Stimulated activated CD8-positive, alpha-beta memory T cell treated with anti-CD3 and anti-CD28 coated beads, Interleukin-15, amount 100 ng/mL, for 24 hours (primary cell): ENCODE data around the gene SLC24A3.

ENCODE experiments used
- DNase-seq: peaks from one replicate; pipeline ENCODE4 v3.0.0-alpha.2; 2020; ENCODE audit warnings: low read depth

The SLC24A3 gene

DNA sequence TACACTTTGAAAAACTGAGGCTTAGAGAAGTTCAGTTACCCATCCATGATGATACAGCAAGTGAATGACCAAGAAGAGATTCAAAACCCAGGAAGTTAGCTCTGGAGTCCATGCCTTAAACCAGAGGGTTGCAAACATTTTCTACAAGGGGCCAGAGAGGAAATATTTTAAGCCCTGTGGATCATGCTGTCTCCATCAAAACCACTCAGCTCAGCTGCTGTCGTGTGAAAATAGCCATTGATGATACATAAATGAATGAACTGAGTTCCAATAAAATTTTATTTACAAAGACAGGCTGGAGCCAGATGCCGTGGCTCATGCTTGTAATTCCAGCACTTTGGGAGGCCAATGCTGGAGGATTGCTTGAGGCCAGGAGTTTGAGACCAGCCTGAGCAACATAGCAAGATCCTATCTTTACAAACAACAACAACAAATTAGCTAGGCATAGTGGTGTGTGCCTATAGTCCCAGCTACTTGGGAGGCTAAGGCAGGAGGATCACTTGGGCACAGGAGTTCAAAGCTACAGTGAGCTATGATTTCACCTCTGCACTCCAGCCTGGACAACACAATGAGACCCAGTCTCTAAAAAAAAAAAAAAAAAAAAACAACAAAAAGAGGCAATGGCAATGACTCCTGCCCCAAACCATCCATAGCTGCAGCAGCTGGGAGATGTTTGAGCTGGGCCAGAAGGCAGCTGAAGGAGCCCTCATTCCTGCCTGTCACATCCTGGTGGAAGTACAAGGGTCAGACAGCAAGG, 501.6 kb downstream of the SLC24A3 start:
- no peak for DNase-seq

- no peak for DNase-seq
Observed at GRCh38 chr20:19714579-19714840, 502.1 kb downstream of the SLC24A3 start.

DNA sequence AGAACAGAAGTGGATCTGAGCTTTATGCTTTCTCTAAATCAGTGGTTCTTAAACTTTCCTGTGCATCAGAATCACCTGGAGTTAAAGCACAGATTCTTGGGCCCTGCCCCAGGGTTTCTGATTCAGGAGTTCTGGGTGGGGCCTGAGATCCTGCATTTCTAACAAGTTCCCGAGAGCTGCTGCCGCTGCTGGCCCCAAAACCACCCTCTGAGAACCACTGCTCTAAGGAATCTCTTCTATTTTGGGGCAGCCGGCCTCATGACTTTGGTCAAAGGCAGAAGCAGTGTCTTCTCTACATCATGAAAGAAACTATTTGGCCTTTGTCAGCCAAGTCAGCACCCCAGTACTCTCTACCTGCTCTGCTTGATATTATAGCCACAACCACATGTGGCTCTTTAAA, 503.5 kb downstream of the SLC24A3 start:
- no peak for DNase-seq

GRCh38 chr20:19718880-19719279, 506.4 kb downstream of the SLC24A3 start:
- DNase-seq: no peak

DNA sequence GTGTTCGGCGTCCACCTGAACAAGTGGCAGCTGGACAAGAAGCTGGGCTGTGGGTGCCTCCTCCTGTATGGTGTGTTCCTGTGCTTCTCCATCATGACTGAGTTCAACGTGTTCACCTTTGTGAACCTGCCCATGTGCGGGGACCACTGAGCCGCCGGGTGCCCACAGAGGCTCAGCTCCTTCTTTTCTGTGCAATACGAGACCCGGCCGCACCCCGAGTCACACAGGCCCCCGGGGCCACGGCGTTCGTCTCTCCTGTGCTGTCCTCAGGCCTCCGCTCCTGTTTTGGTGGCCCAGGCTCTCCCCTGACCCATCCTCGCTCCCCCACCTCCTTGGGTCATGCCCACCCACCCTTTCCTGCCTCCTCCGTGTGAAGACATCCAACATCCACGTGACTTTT, 508.5 kb downstream of the SLC24A3 start:
- DNase-seq: no peak

DNA sequence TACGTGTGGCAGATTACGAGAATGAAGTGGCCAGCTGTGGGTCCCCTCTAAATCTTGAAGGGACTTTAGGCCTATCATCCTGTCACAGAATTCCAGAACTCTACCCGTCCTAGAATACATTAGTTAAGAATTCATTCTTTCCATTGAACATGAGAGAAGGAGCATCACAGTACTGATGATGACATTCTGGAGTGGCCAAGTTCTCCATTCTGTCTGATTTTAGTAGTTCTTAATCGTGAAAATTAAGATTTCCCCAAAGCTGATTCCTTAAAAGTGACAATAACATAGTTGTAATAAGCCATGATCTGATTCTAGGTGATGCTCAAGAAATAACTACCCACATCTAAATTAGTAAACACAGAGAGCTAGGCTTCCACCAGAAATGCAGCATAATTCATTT, 510.6 kb downstream of the SLC24A3 start:
- no peak for DNase-seq

GRCh38 chr20:19723813-19724430, 511.5 kb downstream of the SLC24A3 start:
- DNase-seq: no peak

GRCh38 chr20:19725373-19725772, 512.9 kb downstream of the SLC24A3 start:
- DNase-seq: no peak

DNA sequence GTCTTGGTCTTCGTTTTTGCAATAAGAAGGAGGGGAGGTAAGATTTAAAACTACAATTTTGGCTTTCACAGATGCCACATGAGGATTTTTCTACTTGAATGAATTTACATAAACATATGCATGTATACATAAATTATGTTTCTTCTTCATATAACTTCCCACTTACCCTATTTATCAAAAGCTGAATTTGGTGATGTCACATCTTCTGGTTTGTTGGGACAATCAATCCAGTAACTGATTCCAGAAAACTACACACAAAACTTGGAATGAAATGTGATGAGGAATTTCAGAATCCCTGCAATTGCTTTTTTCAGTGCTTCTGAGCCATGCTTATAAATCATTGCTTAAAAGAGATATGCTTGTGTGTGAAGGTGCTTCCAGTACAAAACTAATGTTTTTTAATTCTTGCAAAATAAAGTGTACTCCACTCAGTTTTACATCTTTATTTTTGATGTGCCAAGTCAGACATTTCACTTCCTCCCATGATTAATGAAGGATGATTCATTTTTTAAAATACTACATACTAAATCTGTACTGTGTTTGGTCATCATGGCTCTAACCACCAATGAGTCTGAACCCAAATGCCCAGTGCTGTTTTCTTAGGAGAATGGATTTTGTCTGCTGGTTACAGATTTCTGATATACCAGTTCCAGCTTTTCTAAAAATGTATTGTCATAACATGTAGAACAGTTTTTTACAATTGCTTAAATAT, 513.5 kb downstream of the SLC24A3 start:
- DNase-seq: no peak

- DNase-seq: no peak
Observed at GRCh38 chr20:19727251-19727847, 514.9 kb downstream of the SLC24A3 start.

GRCh38 chr20:19729672-19730071, 517.2 kb downstream of the SLC24A3 start:
- DNase-seq: no peak

- no peak for DNase-seq
Observed at GRCh38 chr20:19730706-19731105, 518.3 kb downstream of the SLC24A3 start.

DNA sequence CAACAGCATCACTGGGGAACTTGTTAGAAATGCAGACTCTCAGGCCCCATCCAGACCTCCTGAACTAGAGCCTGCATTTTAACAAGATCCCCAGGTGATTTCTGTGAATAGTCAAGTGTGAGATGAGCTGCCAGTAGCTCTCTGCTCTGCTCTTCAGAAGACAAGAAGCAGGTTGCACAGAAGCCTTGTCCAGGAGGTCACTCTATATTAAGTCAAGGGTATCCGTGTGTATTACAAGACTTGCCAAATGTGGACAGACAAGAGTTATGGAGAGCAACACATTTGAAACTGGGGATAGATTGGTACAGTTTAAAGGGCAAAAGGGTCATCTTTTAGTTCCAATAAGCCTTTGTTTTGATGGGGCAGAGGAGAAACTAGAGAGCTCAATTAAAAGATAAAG, 522.4 kb downstream of the SLC24A3 start:
- DNase-seq: no peak

DNA sequence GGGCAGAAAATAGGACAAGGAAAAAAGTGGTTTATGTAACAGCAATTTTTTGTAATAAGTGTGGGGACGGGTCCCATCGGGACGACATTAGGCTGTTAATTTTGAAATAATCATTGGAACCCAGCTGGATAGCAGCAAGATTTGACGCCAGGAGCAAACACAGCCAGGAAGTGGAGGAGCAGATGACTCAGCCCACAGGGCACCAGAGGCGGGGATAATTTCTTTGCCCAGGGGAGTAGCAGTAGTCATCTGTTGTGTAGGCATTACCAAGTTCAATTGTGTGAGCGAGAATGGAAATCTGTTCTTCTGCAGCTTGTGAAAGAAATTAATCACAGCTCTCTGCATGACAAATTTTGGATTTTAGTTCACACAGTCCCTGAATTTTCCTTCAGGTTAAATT, 523.0 kb downstream of the SLC24A3 start:
- DNase-seq: no peak

DNA sequence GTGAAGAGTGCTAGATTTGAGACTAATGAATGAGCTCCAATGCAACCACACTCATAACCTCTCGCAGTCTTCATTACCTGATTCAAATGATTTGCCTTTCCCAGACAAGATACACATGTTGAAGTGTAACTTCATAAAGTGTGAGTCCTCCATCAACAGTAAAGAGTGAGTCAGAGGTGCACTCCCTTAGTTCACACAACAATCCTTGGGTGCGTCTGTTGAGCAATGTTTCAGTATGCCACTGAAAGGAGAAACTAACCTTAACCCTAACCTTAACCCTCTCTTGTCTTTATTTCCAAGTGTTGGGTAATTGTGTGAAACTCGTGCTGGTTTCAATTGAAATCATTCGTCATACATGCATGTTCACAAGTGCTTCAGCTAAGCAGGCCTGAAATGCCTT, 524.6 kb downstream of the SLC24A3 start:
- DNase-seq: no peak

GRCh38 chr20:19738951-19739350, 526.5 kb downstream of the SLC24A3 start:
- no peak for DNase-seq

DNA sequence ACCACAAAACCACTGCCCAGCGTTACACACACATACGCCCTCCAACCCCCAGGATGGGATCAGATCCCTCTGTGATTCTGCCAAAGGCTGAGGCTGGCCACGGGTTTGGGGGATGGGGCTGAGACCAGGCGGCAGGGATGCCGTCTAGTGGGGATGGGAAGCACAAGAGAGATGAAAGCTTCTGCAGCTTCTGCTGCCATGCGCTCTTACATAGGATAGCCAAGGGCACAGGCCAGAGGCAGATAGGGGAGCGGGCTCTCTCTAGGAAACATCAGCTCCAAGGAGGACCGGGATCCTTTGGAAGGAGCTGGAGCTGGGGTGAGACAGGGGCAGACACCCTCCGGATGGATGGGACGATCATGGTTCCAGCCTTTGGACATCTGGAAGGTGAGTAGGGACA, 526.9 kb downstream of the SLC24A3 start:
- DNase-seq: no peak

- DNase-seq: no peak
Observed at GRCh38 chr20:19740512-19740911, 528.1 kb downstream of the SLC24A3 start.

DNA sequence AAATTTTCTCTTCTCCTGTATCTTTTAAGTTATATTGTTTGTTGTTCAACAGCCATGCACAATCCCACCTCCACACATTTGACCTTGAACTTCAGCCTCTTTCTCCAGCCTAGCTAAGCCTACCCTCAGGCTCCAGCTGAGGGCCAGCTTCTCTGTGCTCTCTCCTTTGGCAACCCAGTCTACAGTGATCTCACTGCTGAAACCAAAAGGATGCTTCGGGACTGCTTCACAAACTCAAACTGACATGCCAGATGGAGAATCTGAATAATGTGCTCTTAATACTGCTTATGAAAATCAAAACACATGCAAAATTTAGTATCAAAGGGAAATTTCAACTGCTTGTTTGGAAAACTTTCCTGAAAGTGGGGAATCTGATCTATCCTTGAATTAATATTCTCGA, 529.5 kb downstream of the SLC24A3 start:
- DNase-seq: no peak

- no peak for DNase-seq
Observed at GRCh38 chr20:19742974-19743639, 530.7 kb downstream of the SLC24A3 start.

- DNase-seq: no peak
Observed at GRCh38 chr20:19743640-19743995, 531.2 kb downstream of the SLC24A3 start.

GRCh38 chr20:19745106-19745505, 532.7 kb downstream of the SLC24A3 start:
- DNase-seq: no peak

DNA sequence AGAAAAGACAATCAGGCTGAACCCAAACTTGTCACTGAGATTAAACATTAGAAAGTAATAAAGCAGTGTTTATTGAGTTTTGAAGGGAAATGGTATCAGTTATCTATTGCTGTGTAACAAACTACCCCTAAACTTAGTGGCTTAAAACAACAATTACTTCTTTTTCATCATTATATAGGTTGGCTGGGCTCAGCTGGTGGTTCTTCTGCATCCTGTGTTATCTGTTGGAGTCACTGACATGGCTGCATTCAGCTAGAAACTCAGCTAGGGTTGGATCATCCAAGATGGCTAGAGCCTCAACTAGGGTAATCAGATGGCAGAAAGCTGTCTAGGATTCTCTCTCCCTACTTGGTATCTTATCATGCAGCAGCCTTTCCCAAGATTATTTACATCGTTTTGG, 533.1 kb downstream of the SLC24A3 start:
- no peak for DNase-seq
